GM12874 (cell line): ENCODE measurements around the gene LCN2.

ENCODE experiments used
- TF ChIP-seq, protein P1 (sequence below): IDR thresholded peaks from 2 replicates; pipeline ENCODE4 v1.5.1; 2011; ENCODE audit warnings: low read depth, mild to moderate bottlenecking, control low read depth, low read length, moderate library complexity; ENCODE audit not compliant: insufficient read depth

LCN2 gene

GRCh38 chr9:128190516-128191405 lies 41.5 kb downstream of the LCN2 start:
- TF ChIP-seq, protein P1, sequence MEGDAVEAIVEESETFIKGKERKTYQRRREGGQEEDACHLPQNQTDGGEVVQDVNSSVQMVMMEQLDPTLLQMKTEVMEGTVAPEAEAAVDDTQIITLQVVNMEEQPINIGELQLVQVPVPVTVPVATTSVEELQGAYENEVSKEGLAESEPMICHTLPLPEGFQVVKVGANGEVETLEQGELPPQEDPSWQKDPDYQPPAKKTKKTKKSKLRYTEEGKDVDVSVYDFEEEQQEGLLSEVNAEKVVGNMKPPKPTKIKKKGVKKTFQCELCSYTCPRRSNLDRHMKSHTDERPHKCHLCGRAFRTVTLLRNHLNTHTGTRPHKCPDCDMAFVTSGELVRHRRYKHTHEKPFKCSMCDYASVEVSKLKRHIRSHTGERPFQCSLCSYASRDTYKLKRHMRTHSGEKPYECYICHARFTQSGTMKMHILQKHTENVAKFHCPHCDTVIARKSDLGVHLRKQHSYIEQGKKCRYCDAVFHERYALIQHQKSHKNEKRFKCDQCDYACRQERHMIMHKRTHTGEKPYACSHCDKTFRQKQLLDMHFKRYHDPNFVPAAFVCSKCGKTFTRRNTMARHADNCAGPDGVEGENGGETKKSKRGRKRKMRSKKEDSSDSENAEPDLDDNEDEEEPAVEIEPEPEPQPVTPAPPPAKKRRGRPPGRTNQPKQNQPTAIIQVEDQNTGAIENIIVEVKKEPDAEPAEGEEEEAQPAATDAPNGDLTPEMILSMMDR = no peak

- TF ChIP-seq, protein P1 = peak; percentile 82
Measured at GRCh38 chr9:128191406-128192046, 42.3 kb downstream of the LCN2 start, which contains the start of gene CIZ1. Gene CIZ1 (minus strand): TSS chr9:128191572. CDS start chr9:128190857, 715 bp downstream.

- TF ChIP-seq, protein P1 = no peak
Measured at GRCh38 chr9:128192601-128193371, 43.5 kb downstream of the LCN2 start.

GRCh38 chr9:128193469-128194096 lies 44.3 kb downstream of the LCN2 start:
- TF ChIP-seq, protein P1 = no peak

DNA sequence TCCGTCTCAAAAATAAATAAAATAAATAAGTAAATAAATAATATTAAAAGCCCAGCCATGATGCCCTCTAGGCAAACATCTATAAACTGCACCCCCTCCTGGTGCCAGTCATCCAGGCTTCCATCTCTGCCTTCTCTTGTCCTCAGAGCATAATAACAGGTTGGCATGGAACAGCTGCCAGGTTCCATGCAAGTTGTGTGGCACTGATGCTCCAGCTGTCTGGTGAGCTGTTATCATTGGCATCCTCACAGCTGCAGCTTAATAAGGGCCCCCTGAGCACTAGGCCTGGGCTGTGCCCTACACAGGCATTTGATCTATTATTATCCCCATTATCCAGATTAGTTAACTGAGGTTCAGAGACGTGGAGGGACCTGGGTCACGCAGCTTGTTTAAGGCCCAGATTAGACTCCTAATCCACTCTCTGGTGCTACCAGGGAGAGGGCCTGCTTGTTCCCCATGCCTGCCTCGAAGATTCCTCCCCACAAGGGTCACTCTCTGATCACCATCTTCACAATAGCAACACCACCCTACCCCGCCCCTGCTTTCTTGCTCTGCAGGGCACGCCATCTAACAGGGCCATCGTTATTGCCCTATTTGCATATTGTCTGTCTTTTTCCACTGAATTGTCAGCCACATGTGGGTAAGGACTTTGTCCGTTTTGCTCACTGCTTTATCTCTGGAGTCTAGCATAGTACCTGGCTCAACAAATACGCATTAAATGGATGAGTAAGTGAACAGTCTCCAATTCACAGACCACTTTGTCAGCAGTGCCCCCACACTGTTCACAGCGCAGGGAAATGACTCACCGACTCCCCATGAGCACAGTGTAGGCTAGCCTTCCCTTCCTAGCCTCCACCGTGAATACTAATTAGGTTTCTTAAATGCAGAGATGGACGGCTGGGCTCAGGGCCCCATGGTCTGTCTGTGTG lies 52.5 kb downstream of the LCN2 start:
- TF ChIP-seq, protein P1 = no peak

GRCh38 chr9:128202648-128203023 lies 53.4 kb downstream of the LCN2 start:
- TF ChIP-seq, protein P1 = no peak
